NCI-H2227 (cell line): ENCODE results near the gene ELL.

Source experiments
- DNase-seq: peaks from one replicate; lab custom pipeline; 2025; ENCODE audit not compliant: unreplicated experiment; lab: John Stamatoyannopoulos, UW

The ELL gene

GRCh38 chr19:18424890-18425514, 96.9 kb downstream of the ELL start:
- DNase-seq = no peak

DNA sequence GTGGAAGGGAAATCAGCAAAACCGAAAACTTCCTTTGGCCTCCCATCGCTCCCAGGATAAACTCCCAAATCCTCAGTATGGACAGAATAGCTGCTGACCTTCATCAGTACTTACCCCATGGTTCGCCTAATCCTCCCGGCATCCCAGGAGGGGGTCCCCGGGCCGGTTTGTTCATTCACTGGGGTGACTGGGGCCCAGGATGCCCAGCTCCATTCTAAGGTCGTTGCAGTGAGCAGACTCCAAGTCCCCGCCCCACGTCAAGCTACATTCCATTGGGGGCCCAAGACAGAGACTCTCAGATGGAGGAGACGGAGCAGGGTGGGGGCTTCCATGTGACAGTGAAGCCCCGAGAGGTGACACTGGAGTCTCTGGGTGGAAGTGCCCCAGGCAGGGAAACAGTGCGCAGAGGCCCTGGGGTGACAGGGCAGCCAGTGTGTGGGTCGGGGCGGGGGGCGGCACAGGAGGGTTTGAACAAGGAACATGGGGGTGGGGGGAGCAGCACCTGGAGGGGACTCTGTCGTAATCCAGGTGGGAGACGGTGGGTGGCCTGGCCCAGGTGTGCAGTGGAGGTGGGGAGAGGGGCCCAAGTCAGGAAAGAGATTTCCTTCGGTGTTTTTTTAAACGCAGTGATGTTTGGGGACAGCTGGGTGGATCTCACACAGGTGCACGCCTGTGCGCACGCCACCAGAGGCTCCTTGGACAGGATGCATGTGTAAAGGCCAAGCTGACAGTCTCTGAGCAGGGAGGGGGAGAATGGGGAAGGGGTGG, 97.6 kb downstream of the ELL start:
- no peak for DNase-seq

- no peak for DNase-seq
Measured at GRCh38 chr19:18423258-18424020, 98.4 kb downstream of the ELL start.

DNA sequence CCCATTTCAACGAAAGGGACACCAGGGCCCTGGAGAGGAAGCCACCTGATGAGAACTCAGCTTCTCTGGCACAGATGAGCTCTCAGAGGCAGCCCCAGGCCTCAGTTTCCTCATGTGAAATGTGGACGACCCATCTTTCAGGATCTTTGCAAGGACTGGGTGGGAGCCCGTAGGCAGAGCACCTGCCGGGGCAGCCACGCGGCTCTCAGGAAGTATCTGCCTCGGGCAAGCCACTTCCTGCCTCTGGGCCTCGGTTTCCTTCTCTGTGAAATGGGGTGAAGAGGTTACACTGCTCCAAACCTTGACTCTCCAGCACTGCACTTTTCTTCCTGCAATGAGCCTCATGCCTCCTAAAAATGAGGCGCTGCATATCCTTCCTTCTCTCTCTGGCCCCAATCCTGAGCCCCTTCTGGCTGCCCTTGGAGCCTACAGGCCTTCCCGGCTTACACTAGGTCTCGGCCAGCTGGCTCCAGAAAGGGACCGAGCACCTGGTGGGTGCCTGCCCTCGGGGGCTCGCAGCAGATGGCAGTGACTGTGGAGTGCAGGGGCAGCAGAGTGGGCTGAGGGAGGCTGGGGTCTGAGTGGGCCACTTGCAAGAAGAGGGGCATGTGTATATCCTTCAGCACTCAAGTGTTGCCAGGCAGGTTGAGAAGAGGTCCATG, 99.2 kb downstream of the ELL start:
- DNase-seq = no peak

GRCh38 chr19:18421371-18421959, 100.4 kb downstream of the ELL start:
- DNase-seq = no peak

DNA sequence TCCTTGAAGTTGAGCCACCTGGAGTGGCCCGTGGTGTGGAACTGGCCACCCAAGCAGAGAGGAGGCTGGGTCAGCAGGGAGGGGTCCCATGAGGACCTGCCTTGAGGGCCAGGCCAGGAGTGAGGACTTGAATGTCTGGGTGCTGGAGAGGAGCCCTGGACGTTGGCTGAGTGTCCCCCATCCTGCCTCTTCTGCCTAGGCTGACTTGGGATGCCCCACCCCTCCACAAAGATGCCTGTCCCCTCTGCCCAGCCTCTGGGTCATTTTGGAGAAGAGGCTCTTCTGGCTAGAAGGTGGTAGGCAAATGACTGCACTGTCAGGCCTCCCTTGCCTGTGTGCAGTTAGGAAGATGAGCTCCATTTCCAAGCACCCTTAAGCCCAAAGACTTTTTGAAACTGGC, 100.9 kb downstream of the ELL start:
- DNase-seq = no peak

GRCh38 chr19:18419699-18420460, 102.0 kb downstream of the ELL start:
- peak; percentile 38 for DNase-seq

DNA sequence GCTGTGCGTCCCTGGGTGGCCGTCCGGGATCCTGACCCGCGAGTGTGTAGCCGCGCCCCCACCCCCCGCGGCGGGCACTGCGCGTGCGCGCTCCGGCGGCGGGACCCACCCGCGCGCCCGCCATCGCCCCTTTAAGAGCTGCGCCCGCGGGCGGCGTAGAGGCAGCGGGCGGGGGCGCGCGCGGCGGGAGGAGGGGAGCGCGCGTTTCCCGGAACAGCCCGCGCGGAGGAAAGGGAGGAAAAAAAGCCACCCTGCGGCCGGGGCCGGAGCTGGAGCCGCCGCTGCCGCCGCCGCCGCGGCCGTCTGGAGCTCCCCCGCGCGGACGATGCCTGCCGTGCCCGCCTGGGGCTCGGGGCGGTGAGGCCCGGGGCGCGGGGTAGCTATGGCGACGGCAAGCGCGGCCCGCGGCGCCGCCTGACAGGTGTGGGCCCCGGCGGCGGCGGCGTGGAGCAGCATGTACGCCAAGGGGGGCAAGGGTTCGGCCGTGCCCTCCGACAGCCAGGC, 102.6 kb downstream of the ELL start, which contains the start of gene SSBP4:
Gene SSBP4 (plus strand): TSS at position 204 of the 504 bp plus-strand sequence. CDS start 251 bp downstream, at position 455.
- peak; percentile 85 for DNase-seq

DNA sequence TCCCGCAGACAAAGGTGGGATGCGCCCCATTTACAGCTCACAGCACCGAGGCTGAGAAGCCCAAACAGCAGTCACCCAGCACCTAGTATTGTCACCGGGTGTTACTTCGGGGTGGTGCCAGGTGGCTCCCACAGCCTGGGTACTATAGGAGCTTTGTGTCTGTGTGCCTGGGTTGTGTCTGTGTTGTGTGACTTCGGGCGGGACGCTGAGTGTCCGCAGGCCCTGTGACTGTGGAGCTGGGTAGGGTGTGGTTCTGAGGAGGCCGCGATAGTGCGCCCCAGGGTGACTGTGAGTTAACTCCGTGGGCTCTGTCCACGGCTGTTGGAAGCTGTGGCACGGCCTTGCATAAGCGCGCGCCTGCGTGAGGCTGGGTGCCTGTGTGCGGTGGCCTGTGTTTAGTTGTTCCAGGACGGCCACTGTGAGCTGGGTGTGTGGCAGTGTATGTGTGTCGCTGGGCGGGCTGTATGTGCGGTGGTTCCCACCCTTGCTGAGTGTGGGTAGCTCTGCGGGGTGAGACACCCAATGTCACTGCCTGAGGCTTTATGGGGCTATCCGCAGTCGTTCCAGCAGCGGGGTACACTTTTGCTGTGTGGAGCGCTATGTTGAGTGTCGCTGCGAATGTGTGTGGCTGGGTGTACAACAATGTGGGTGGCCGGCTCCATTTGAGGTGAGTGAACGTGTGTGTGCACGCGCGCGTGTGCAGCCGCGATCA, 103.2 kb downstream of the ELL start:
- DNase-seq = no peak

DNA sequence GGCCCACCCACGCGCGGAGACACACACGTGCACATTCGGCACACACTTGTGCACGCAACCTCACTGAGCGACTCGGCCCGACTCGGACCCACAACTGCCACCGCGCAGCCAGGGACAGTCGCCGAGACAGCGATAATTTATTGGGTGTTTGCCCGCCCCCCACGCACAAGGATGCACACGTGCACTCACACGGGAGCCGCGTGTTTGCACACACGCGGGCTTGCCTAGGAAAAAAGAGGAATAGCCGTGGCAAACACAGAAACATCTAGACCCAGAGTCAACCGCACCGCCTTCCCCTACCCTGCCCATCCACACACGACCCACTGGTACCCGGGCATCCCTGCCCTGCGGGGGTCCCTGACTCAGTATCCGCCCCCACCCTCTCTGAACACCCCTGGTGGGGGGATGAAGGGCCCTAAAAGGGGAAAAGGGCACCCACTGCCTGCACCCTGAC, 103.8 kb downstream of the ELL start:
- no peak for DNase-seq

GRCh38 chr19:18417250-18418028, 104.4 kb downstream of the ELL start:
- DNase-seq = peak; percentile 75

GRCh38 chr19:18416778-18417249, 105.1 kb downstream of the ELL start:
- DNase-seq = peak; percentile 87

DNA sequence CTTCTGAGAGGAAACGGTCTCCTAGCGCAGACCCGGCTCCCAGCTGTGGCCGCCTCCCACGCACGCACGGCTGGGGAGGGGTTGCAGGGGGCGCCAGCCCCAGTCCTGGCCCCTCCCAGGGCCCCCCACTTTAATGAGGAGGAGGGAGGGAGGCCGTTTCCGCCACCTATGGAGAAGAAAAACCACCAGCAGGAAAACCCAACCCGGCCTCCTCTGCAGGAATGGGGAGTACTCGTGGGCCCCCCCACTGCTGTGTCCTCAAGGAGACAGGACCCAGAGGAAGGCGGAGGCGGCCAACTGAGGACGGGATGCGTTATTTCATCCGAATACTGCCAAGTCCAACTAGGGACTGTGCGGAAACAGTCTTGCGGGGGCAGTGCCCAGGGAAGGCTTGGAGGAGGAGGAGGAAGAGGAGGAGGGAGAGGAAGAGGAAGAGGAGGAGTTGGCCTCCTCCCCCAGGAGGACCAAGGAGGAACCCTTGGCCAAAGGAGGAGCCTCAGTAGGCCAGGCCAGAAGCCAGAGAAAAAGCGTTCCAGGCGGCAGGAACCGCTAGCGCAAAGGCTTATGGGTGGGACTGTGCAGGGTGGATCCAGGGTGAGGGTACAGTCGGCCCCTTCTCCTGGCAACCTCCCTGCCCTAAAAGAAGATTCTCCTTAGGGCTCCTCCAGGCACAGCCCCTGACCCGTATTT, 106.5 kb downstream of the ELL start:
- peak; percentile 82 for DNase-seq

DNA sequence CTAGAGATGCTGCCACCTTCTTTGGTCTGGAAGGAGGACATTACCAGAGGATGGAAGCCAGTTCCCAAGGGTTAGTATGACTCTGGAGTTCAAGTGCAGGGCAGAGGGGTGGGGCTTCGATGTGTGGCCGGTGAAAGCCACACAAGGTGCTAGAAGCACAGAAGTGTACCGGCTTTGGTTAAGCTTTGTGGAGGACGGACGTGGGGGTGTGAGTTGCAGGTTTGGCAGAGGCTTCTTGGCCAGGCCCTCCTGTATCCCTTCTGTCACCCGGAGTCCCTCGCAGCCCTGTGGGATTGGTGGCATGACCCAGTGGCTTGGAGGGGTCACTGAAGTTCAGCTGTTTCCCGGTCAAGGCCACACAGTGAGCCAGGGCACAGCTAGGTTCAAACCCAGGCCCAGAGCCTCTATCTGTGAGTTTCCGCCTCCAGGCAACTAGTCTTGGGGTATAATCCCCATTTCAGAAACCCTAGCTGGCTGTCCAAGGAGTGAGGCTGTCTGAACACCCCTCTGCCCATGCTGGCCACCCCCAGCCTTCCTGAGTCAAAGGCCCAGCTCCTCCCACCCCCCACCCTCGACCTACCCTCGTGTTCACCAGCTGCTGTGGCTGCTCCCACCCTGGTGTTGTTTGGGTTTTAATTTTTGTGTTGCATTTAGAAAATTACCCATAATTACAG, 107.2 kb downstream of the ELL start:
- DNase-seq = peak; percentile 18

DNA sequence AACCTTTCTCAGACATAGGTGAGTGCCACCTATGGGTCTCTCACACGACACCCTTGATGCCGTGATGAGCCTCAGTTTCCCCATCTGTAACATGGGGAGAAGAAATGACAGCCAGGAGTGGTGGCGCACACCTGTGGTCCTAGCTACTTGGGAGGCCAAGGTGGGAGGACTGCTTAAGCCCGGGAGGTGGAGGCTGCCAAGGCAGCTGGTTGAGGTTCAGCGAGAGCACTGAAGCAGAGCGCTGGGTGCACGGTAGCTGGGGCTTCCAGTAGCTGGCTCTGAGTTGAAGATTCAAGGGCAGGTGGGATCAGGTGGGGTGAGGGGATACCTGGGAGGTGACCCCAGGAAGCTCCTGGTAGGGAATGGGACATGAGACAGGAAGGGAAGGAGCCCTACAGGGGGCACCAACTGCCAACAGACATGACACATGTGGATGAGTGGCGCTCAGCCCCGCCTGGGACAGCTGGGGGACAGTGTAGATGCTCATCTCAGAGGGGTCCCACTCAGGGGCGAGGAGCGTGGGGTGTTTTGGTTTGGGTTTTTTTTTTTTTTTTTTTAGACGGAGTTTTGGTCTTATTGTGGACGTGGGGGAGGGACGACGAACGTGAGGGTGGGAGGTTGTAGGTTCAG, 109.1 kb downstream of the ELL start:
- no peak for DNase-seq

DNA sequence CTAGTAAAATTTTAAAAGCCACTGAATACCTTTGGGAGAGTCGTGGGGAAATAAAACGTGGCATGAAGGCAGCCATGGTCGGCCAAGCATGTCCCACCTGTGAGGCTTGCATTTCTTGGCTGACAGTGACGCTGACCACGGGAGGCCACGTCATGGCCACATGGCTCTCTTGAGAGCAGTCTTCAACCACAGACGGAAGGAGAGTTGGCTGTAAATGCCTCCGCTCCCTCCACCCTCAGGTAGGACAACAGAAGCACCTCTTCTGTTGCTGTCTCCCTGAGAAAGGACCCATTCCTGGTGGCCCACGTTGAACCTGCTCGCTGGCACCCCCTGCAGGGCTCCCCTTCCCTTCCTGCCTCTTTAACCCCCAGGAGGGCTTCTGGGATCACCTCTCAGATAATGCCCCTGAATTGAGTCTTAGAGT, 113.8 kb downstream of the ELL start:
- DNase-seq = no peak

DNA sequence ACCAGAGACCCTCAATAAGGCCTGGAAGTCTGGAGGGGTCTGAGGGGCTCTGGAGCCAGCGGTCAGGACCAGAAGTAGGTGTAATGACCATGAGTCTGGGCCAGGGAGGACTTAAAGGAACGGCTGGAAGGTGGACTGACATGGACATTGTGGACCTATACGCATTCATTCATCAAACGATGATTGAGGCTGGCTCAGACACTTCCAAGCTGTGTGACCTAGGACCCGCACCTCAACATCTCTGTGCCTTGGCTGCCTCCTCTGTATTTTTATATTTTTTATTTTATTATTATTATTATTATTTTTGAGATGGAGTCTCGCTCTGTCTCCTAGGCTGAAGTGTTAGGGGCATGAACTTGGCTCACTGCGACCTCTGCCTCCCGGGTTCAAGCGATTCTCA, 115.1 kb downstream of the ELL start:
- no peak for DNase-seq
